Thyroid gland (tissue), 4 donors: ENCODE measurements around the gene MRPS6. TPM values are rescaled to one million over a fixed set of nuclear protein-coding genes. Genes with fewer than 3 reads are reported as not detected.

Experiments used
- DNase-seq, 2 donors: peaks; one replicate each; pipeline ENCODE4 v3.0.0-alpha.2; 2019
- H3K27ac ChIP-seq, 3 donors: fragments of 200-600 bp; sonication (generic); 1 replicate in 2 of 3; 2 replicates in 1 of 3; pipeline ENCODE4 v1.5.1; 2016 to 2019; ENCODE audit warnings: mild to moderate bottlenecking in 1 of 3, moderate library complexity in 1 of 3
- H3K27me3 ChIP-seq: fragments of 200-600 bp; sonication (generic); one replicate; pipeline ENCODE4 v1.5.1; 2019
- H3K36me3 ChIP-seq, 2 donors: fragments of 200-600 bp; sonication (generic); one replicate each; pipeline ENCODE4 v1.5.1; 2016 to 2019
- H3K4me1 ChIP-seq, 2 donors: fragments of 200-600 bp; sonication (generic); one replicate each; pipeline ENCODE4 v1.5.1; 2017 to 2019
- H3K4me3 ChIP-seq, 3 donors: fragments of 200-600 bp; sonication (generic); replicated peaks in 1 of 3; 1 replicate in 2 of 3; 2 replicates in 1 of 3; pipeline ENCODE4 v1.5.1; 2016; ENCODE audit warnings: mild to moderate bottlenecking in 1 of 3
- H3K9me3 ChIP-seq: fragments of 200-600 bp; sonication (generic); one replicate; pipeline ENCODE4 v1.5.1; 2017
- POLR2A ChIP-seq, 2 donors: fragments of 450-650 bp; IDR thresholded peaks; one replicate each; pipeline ENCODE4 v1.6.1; 2017; ENCODE audit warnings: antibody characterized with exemption in 2 of 2, mild to moderate bottlenecking in 2 of 2, moderate library complexity in 1 of 2
- WGBS, 2 donors: methylation state at CpG; one replicate each; pipeline ENCODE4 v1.1.5; 2017; 5-methylcytosine and 5-hydroxymethylcytosine counted together
- intact Hi-C: fragments of 100-400 bp; cut with DNase I; formaldehyde crosslinking; loops from one replicate; pipeline ENCODE4 v1.15.1; 2023
- total RNA-seq, 4 donors: library from RNA; depleted of rRNA; stranded (reverse); fragments of >200 nt; gene quantifications; one replicate each; pipeline ENCODE4 v1.2.3, GENCODE V29; 2016
- TF ChIP-seq, protein P1 (sequence below), 6 experiments: fragments of 200-600 bp in 3 of 6; fragments of 450-650 bp in 3 of 6; sonication (generic) in 3 of 6; IDR thresholded peaks; one replicate each; pipeline ENCODE4 v1.5.1; 2016 to 2019; ENCODE audit warnings: antibody characterized with exemption in 6 of 6, mild to moderate bottlenecking in 2 of 6, inconsistent platforms in 1 of 6, moderate library complexity in 1 of 6

MRPS6 gene
- total RNA-seq, 4 donors from 2014 or later = 64.9 to 104 (median 75.9) TPM

DNA sequence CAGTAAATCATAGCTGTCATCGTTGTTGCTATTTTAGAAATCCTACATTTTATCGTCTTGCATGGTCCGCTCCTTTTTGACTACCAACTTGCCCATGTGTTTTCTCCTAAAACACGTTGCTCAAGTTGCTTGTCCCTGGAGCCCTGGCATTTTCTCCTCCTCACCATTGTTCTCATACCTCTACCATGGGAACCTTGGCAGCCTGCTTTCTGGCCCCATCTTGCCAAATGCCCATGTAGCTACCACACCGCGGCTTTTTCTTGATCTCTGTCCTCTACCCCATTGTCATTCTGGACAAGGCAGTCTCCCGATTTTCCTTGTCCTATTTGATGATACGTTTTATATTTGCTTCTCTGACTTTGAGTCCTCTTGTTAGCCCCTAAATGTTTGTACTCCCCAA, 50.2 kb downstream of the MRPS6 start:
- Histone ChIP-seq H3K4me1 (peaks cover 45 to 68% of the 10 kb centered on the region in 2 donors), H3K27me3 (no peaks in the 10 kb centered on the region), H3K36me3 (peaks cover 2 to 6% of the 10 kb centered on the region in 2 donors), H3K9me3 (no peaks in the 10 kb centered on the region), H3K4me3 (no peak overlapping the region), H3K27ac (peak overlapping the region in 2 of 3 donors; percentile 22 to 25)
- intact Hi-C loops = no loop called here
- DNase-seq = no peak
- TF ChIP-seq, protein P1, sequence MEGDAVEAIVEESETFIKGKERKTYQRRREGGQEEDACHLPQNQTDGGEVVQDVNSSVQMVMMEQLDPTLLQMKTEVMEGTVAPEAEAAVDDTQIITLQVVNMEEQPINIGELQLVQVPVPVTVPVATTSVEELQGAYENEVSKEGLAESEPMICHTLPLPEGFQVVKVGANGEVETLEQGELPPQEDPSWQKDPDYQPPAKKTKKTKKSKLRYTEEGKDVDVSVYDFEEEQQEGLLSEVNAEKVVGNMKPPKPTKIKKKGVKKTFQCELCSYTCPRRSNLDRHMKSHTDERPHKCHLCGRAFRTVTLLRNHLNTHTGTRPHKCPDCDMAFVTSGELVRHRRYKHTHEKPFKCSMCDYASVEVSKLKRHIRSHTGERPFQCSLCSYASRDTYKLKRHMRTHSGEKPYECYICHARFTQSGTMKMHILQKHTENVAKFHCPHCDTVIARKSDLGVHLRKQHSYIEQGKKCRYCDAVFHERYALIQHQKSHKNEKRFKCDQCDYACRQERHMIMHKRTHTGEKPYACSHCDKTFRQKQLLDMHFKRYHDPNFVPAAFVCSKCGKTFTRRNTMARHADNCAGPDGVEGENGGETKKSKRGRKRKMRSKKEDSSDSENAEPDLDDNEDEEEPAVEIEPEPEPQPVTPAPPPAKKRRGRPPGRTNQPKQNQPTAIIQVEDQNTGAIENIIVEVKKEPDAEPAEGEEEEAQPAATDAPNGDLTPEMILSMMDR (IDR thresholded peaks at IDR 0.05) = no peak
- no peak for TF ChIP-seq POLR2A (IDR thresholded peaks at IDR 0.05)
- 92 to 94% methylated on average over 8 of the region's 8 CpGs for WGBS, 2 donors

DNA sequence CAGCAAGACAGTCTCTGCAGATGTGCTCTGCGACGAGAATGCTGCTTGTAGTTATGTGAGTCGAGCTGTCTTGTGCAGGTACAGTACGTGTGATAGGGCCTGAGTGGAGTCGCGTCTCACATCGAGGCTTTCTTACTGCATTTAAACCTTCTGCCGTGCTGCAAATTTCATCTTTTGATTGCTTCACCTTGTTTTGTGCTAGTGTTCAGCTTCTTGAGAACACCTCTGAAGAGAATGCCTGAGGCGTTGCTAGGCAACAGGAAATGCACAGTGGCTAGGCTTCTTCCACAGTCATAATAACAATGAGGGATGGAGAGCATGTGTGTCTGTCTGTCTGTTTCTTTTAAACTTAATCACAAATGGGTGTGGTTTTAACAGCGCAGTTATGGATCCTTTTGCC, 52.9 kb downstream of the MRPS6 start:
- TF ChIP-seq, protein P1 (IDR thresholded peaks at IDR 0.05) = no peak
- no peak for TF ChIP-seq POLR2A (IDR thresholded peaks at IDR 0.05)
- Histone ChIP-seq H3K9me3 (no peaks in the 10 kb centered on the region), H3K27me3 (no peaks in the 10 kb centered on the region), H3K27ac (peak overlapping the region in 2 of 3 donors; percentile 24 to 93), H3K4me3 (no peak overlapping the region), H3K36me3 (peaks cover 2 to 6% of the 10 kb centered on the region in 2 donors), H3K4me1 (peaks cover 71 to 90% of the 10 kb centered on the region in 2 donors)
- 74 to 81% methylated on average over 10 of the region's 10 CpGs for WGBS, 2 donors
- DNase-seq = peak; percentile 48 to 59
- intact Hi-C loops = no loop called here

DNA sequence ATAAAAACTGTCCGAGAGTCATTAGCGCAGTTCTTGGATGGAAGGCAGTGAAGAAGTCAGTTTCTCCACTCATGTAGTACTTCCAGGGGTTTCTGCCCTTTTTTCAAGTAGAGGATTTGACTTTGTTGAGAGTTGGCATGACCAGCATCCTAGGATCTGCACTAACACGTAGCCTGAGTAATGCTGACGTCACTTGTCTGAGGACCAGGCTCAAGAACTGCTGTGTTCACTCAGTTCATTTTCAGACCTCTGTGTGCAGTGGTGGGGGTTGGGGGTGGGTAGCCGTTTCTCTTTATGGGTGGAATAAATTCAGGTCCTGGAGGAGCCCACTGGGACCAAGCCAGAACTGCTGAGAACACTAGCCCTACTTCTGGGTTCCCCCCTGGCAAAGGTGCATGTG, 53.3 kb downstream of the MRPS6 start:
- Histone ChIP-seq H3K4me3 (no peak overlapping the region), H3K27ac (peak overlapping the region; percentile 24 to 93 (median 77)), H3K9me3 (no peaks in the 10 kb centered on the region), H3K4me1 (peaks cover 75 to 90% of the 10 kb centered on the region in 2 donors), H3K27me3 (no peaks in the 10 kb centered on the region), H3K36me3 (peaks cover 2 to 6% of the 10 kb centered on the region in 2 donors)
- no peak for DNase-seq
- no peak for TF ChIP-seq POLR2A (IDR thresholded peaks at IDR 0.05)
- TF ChIP-seq, protein P1 (IDR thresholded peaks at IDR 0.05) = no peak
- 81 to 82% methylated on average over 5 of the region's 5 CpGs for WGBS, 2 donors
- intact Hi-C loops = no loop called here

DNA sequence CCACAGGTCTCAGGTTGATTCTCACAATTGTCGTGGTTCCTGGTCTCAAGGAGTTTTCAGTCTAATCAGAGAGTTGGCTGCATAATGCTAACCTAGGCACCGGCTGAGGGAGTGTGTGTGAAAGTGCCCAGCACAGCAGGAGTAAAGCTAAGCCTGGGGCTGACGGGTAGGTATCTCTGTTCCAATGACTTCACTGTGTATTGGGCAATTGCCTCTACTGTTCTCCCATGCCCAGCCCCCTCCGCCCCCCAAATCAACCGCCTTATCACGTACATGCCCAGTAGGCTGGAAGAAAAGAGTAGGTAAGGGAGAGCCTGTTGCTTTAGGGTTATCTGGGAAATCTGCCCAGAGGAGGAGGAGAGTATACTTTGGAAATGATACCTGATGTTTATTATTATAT, 54.7 kb downstream of the MRPS6 start:
- Histone ChIP-seq H3K4me1 (peaks cover 80 to 89% of the 10 kb centered on the region in 2 donors), H3K4me3 (no peak overlapping the region), H3K9me3 (no peaks in the 10 kb centered on the region), H3K27ac (peak overlapping the region; percentile 77 to 93 (median 86)), H3K36me3 (peaks cover 2 to 6% of the 10 kb centered on the region in 2 donors), H3K27me3 (no peaks in the 10 kb centered on the region)
- 20 to 33% methylated on average over 6 of the region's 6 CpGs for WGBS, 2 donors
- intact Hi-C loops = no loop called here
- peak; percentile 52 to 55 for DNase-seq
- TF ChIP-seq POLR2A (IDR thresholded peaks at IDR 0.05) = no peak
- TF ChIP-seq, protein P1 (IDR thresholded peaks at IDR 0.05) = no peak

DNA sequence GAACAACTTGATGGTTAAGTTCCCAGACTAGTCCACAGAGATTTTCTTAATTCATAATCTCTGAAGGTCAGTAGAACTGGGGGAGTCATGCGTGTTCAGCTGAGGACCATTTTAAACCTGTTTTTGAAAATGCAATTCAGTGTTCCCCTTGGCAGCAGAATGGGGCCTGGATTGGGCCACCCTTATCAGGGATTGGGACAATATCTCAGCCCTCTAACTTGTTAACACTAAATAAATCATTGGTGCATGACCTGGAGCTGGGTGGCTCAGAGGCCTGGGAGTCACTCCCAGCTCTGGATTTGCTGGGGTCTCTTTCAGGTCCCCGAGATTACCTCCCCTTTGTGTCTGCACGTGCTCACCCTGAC, 55.3 kb downstream of the MRPS6 start:
- TF ChIP-seq POLR2A (IDR thresholded peaks at IDR 0.05) = no peak
- TF ChIP-seq, protein P1 (IDR thresholded peaks at IDR 0.05) = no peak
- no peaks in the 10 kb centered on the region for H3K27me3 ChIP-seq
- peak; percentile 41 to 53 for DNase-seq
- H3K4me3 ChIP-seq = no peak overlapping the region
- WGBS, 2 donors = 24 to 35% methylated on average over 3 of the region's 3 CpGs
- intact Hi-C loops = no loop called here
- H3K4me1 ChIP-seq = peaks cover 81 to 91% of the 10 kb centered on the region in 2 donors
- no peaks in the 10 kb centered on the region for H3K9me3 ChIP-seq
- H3K36me3 ChIP-seq = peaks cover 2 to 6% of the 10 kb centered on the region in 2 donors
- H3K27ac ChIP-seq = peak overlapping the region; percentile 77 to 93 (median 86)
